Measurements from ENCODE around the gene BCL11A. TPM values are rescaled to one million over a fixed set of nuclear protein-coding genes. Genes with fewer than 3 reads are reported as not detected.

BCL11A gene
- total and polyA plus RNA-seq, 2 donors from 2014 or later: 1.4 to 8.7 TPM

DNA sequence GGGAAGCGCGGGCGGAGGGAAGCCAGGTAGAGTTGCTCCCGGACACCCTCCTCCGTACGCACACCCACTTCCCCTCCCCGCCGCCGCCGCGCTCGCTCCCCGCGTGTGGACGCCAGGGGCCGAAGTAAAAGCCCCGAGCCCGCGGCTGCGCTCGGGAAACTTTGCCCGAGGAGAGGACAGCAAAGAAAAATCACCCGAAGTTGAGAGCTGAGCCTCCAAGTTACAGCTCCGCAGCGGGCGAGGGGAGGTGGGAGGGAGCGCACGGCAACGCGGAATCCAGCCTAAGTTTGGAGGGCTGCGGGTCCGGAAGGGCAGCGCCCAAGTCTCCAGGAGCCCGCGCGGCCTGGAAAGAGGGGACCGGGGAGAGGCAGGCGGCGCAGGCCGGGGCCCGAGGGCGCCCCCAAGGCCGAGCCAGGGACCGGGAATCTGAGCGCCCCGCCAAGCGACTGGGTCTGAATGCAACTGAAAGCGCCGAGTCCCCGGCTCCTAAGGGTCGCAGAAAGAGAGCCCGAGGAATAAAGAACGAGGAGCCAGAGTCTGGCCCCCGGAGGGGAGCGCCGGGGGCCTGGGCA, 706 bp upstream of the BCL11A start:
- Histone ChIP-seq H3K27me3 (ENCODE audit: control insufficient read depth, insufficient read depth, low read length) (peaks cover 20% of the 10 kb centered on the region), H3K4me1 (ENCODE audit: control insufficient read depth in 2 of 3, insufficient read depth in 2 of 3, low read depth in 1 of 3, low read length in 3 of 3) (peaks cover 0 to 17% (median 2%) of the 10 kb centered on the region in 3 donors), H3K27ac (ENCODE audit: low read depth in 2 of 2, low read length in 2 of 2) (no peak overlapping the region), H3K9ac (ENCODE audit: low read length in 3 of 3) (no peak overlapping the region), H3K36me3 (ENCODE audit: control insufficient read depth in 2 of 3, insufficient read depth in 3 of 3, low read length in 3 of 3) (no peaks in the 10 kb centered on the region), H3K4me3 (ENCODE audit: low read length in 3 of 3) (peak overlapping the region; percentile 29 to 74 (median 44)), H3K9me3 (ENCODE audit: control insufficient read depth in 2 of 3, insufficient read depth in 1 of 3, low read length in 3 of 3) (no peaks in the 10 kb centered on the region)
- DNase-seq (peak; percentile 65 to 85 (median 77)), FAIRE-seq (no peak)
- intact Hi-C loops (cut with DNase I): no loop called here
- TF ChIP-seq, protein P1, sequence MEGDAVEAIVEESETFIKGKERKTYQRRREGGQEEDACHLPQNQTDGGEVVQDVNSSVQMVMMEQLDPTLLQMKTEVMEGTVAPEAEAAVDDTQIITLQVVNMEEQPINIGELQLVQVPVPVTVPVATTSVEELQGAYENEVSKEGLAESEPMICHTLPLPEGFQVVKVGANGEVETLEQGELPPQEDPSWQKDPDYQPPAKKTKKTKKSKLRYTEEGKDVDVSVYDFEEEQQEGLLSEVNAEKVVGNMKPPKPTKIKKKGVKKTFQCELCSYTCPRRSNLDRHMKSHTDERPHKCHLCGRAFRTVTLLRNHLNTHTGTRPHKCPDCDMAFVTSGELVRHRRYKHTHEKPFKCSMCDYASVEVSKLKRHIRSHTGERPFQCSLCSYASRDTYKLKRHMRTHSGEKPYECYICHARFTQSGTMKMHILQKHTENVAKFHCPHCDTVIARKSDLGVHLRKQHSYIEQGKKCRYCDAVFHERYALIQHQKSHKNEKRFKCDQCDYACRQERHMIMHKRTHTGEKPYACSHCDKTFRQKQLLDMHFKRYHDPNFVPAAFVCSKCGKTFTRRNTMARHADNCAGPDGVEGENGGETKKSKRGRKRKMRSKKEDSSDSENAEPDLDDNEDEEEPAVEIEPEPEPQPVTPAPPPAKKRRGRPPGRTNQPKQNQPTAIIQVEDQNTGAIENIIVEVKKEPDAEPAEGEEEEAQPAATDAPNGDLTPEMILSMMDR (IDR thresholded peaks at IDR 0.05; ENCODE audit: borderline replicate concordance, extremely low read depth, insufficient read depth): no peak

DNA sequence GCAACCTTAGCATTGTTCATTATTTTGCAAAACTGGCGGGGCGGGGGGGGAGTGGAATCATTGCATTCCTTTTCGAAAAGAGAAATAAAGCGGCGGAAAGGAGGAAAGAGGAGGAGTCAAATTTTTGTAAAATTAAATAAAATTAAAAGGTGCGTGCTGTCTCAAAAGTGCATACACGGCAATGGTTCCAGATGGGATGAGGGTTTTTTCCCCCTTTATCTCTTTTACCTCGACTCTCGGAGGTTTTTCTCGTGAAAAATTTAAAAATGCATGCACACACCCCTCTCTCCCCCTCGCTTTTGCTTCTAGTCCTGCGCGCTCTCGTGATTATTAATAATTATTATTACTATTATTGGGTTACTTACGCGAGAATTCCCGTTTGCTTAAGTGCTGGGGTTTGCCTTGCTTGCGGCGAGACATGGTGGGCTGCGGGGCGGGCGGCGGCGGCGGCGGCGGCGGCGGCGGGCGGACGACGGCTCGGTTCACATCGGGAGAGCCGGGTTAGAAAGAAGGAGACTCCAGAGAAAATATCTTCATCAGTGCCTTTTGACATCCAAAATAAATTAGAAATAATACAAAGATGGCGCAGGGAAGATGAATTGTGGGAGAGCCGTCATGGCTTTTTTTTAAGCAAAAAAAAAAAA, 481 bp downstream of the BCL11A start:
- Histone ChIP-seq H3K27me3 (ENCODE audit: control insufficient read depth, insufficient read depth, low read length) (peaks cover 14% of the 10 kb centered on the region), H3K9me3 (ENCODE audit: control insufficient read depth in 2 of 3, insufficient read depth in 1 of 3, low read length in 3 of 3) (no peaks in the 10 kb centered on the region), H3K4me3 (ENCODE audit: low read length in 3 of 3) (peak overlapping the region; percentile 24 to 76 (median 44)), H3K27ac (ENCODE audit: low read depth in 2 of 2, low read length in 2 of 2) (no peak overlapping the region), H3K36me3 (ENCODE audit: control insufficient read depth in 2 of 3, insufficient read depth in 3 of 3, low read length in 3 of 3) (no peaks in the 10 kb centered on the region), H3K4me1 (ENCODE audit: control insufficient read depth in 2 of 3, insufficient read depth in 2 of 3, low read depth in 1 of 3, low read length in 3 of 3) (peaks cover 0 to 17% (median 2%) of the 10 kb centered on the region in 3 donors), H3K9ac (ENCODE audit: low read length in 3 of 3) (peak overlapping the region in 1 of 3 donors; percentile 68)
- TF ChIP-seq, protein P1 (IDR thresholded peaks at IDR 0.05; ENCODE audit: borderline replicate concordance, extremely low read depth, insufficient read depth): no peak
- DNase-seq (peak in 1 of 5 donors; percentile 46), FAIRE-seq (no peak)
- intact Hi-C loops (cut with DNase I): no loop called here

DNA sequence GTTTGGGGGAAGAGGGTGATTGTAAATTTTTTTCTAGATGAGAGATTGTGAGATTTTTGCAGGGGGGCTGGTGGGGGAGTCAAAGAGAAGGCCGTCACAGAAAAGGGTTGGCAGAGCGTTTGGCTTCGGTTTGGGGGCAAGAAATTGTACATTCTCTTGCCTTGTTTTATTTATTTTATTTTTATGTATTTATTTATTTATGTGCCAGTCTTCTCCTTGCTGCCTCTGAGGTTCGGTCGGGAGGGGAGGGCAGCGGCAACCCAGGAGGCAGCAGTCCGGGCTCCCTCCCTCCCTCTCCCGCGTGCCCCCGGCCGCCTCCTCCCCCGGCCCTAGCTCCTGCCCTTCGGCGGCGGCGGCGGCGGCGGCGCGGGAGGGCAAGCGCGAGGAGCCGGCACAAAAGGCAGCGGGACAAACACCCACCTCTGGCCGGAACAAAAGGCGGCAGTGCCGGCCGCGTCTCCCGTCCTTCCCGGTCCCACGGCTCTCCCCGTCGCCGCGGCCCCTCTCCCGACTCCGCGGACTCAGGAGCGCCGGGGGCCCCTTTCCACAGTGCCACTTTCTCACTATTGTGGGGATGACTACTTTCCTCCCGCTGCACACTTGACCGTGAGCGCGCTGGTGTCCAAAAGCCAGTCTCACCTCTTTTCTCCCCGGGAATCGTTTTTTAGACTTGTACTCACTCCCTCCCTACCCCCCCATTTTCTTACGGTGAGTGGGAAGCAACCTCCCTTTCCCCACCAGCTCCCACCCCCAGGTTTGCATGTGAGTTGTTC, 1.2 kb downstream of the BCL11A start:
- Histone ChIP-seq H3K9me3 (ENCODE audit: control insufficient read depth in 2 of 3, insufficient read depth in 1 of 3, low read length in 3 of 3) (no peaks in the 10 kb centered on the region), H3K4me1 (ENCODE audit: control insufficient read depth in 2 of 3, insufficient read depth in 2 of 3, low read depth in 1 of 3, low read length in 3 of 3) (peaks cover 0 to 17% (median 2%) of the 10 kb centered on the region in 3 donors), H3K36me3 (ENCODE audit: control insufficient read depth in 2 of 3, insufficient read depth in 3 of 3, low read length in 3 of 3) (no peaks in the 10 kb centered on the region), H3K9ac (ENCODE audit: low read length in 3 of 3) (peak overlapping the region in 1 of 3 donors; percentile 68), H3K27me3 (ENCODE audit: control insufficient read depth, insufficient read depth, low read length) (peaks cover 9% of the 10 kb centered on the region), H3K4me3 (ENCODE audit: low read length in 3 of 3) (peak overlapping the region in 2 of 3 donors; percentile 44 to 76), H3K27ac (ENCODE audit: low read depth in 2 of 2, low read length in 2 of 2) (no peak overlapping the region)
- FAIRE-seq (no peak), DNase-seq (peak in 3 of 5 donors; percentile 51 to 72 (median 71))
- intact Hi-C loops (cut with DNase I): no loop called here
- TF ChIP-seq, protein P1 (IDR thresholded peaks at IDR 0.05; ENCODE audit: borderline replicate concordance, extremely low read depth, insufficient read depth): no peak

Data from kidney (tissue), 14 donors.